ENCODE results near the gene TMEM123. TPM values are rescaled to one million over a fixed set of nuclear protein-coding genes. Genes with fewer than 3 reads are reported as not detected.

TMEM123 gene
- total and polyA plus RNA-seq, 2 of the 13 experiments (the other 11 are each of a cell fraction or from before 2014, with no cell fraction given), result 365 to 2,761 TPM

DNA sequence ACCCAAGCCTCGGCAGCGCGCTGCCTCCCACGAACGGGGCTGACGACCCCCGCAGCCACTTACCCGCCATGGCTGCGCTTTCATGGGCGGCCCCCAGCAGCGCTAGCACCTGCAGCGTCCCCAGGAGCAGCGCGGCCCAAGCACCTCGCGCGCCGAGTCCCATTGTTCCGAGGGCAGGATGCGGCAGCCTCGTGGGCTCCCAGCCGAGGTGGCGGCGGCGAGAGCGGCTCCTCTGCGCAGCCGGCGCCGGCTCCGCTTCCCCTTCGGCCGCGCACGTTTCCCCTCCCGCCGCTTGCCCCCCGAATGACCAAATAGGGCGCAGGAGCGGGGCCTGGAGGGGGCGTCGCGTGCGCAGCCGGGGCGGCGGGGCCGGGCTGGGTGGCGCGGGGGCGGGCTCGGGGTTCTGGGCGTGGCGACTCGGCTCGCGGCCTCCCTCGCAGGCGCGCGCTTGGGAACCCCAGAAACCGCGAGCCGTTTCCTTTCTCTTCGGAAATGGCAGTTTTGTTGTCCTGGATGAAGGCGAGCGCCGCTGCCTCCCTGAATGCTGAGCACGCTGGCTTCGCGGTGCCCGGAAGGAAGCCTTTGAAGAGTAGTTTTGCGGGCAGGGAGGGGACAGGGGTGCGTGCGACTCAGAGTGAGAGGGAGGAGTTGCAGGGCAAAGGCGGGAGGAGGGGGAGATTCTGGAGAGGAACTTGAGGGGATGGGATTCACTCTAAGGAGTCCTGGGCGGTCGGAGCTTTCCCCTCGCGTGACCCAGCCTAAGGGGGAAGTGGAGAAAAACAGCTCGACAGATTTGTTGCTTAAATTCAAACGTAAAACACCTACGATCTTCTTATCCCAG is at the start of gene TMEM123 (continued):
- TF ChIP-seq RFX1 (IDR thresholded peaks at IDR 0.05) (no peak), FOXK1 (CRISPR knock-in tag; IDR thresholded peaks at IDR 0.05; ENCODE audit: borderline replicate concordance, low read depth) (no peak), SIX4 (CRISPR knock-in tag; IDR thresholded peaks at IDR 0.05) (no peak), BHLHE40 (IDR thresholded peaks at IDR 0.05; ENCODE audit: low read length) (peak; percentile 71), NCOA1 (CRISPR knock-in tag; IDR thresholded peaks at IDR 0.05) (no peak), HNRNPH1 (optimal IDR thresholded peaks at IDR 0.05; ENCODE audit: low read depth, low read length) (peak; percentile 79), ZNF205 (CRISPR knock-in tag; IDR thresholded peaks at IDR 0.05) (no peak), ZNF562 (CRISPR knock-in tag; IDR thresholded peaks at IDR 0.05; ENCODE audit: borderline replicate concordance) (no peak), GPN1 (CRISPR knock-in tag; IDR thresholded peaks at IDR 0.05; ENCODE audit: borderline replicate concordance) (no peak), ASH2L (IDR thresholded peaks at IDR 0.05; ENCODE audit: insufficient read length, low read depth, low read length) (peak; percentile 74), SALL2 (CRISPR knock-in tag; IDR thresholded peaks at IDR 0.05) (no peak; the same call in none of the 2 replicates), AGO2 (optimal IDR thresholded peaks at IDR 0.05; ENCODE audit: low read depth, low read length) (peak; percentile 86), FOXC1 (CRISPR knock-in tag; IDR thresholded peaks at IDR 0.05; ENCODE audit: borderline replicate concordance) (no peak; the same call in 1 of the 2 replicates), CBX1 (IDR thresholded peaks at IDR 0.05; ENCODE audit: low read depth) (no peak), SP1 (IDR thresholded peaks at IDR 0.05) (no peak), SP1 (CRISPR knock-in tag; IDR thresholded peaks at IDR 0.05) (0 out of 2 replicates have a peak, but pooled peaks have one; percentile 18), XRCC5 (optimal IDR thresholded peaks at IDR 0.05; ENCODE audit: low read length) (peak; percentile 19), RAD51 (IDR thresholded peaks at IDR 0.05; ENCODE audit: borderline replicate concordance) (no peak), MATR3 (CRISPR knock-in tag; IDR thresholded peaks at IDR 0.05) (no peak), SMC3 (IDR thresholded peaks at IDR 0.05; ENCODE audit: low read length) (no peak), PHB2 (IDR thresholded peaks at IDR 0.05; ENCODE audit: partially characterized antibody) (no peak)
- TF ChIP-seq, protein P1, sequence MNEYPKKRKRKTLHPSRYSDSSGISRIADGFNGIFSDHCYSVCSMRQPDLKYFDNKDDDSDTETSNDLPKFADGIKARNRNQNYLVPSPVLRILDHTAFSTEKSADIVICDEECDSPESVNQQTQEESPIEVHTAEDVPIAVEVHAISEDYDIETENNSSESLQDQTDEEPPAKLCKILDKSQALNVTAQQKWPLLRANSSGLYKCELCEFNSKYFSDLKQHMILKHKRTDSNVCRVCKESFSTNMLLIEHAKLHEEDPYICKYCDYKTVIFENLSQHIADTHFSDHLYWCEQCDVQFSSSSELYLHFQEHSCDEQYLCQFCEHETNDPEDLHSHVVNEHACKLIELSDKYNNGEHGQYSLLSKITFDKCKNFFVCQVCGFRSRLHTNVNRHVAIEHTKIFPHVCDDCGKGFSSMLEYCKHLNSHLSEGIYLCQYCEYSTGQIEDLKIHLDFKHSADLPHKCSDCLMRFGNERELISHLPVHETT (CRISPR knock-in tag; conservative IDR thresholded peaks at IDR 0.05), result peak; percentile 69
- TF ChIP-seq, protein P2, sequence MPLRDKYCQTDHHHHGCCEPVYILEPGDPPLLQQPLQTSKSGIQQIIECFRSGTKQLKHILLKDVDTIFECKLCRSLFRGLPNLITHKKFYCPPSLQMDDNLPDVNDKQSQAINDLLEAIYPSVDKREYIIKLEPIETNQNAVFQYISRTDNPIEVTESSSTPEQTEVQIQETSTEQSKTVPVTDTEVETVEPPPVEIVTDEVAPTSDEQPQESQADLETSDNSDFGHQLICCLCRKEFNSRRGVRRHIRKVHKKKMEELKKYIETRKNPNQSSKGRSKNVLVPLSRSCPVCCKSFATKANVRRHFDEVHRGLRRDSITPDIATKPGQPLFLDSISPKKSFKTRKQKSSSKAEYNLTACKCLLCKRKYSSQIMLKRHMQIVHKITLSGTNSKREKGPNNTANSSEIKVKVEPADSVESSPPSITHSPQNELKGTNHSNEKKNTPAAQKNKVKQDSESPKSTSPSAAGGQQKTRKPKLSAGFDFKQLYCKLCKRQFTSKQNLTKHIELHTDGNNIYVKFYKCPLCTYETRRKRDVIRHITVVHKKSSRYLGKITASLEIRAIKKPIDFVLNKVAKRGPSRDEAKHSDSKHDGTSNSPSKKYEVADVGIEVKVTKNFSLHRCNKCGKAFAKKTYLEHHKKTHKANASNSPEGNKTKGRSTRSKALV (CRISPR knock-in tag; IDR thresholded peaks at IDR 0.05), result no peak
- TF ChIP-seq, protein P3, sequence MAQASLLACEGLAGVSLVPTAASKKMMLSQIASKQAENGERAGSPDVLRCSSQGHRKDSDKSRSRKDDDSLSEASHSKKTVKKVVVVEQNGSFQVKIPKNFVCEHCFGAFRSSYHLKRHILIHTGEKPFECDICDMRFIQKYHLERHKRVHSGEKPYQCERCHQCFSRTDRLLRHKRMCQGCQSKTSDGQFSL (CRISPR knock-in tag; IDR thresholded peaks at IDR 0.05), result no peak
- TF ChIP-seq, protein P4, sequence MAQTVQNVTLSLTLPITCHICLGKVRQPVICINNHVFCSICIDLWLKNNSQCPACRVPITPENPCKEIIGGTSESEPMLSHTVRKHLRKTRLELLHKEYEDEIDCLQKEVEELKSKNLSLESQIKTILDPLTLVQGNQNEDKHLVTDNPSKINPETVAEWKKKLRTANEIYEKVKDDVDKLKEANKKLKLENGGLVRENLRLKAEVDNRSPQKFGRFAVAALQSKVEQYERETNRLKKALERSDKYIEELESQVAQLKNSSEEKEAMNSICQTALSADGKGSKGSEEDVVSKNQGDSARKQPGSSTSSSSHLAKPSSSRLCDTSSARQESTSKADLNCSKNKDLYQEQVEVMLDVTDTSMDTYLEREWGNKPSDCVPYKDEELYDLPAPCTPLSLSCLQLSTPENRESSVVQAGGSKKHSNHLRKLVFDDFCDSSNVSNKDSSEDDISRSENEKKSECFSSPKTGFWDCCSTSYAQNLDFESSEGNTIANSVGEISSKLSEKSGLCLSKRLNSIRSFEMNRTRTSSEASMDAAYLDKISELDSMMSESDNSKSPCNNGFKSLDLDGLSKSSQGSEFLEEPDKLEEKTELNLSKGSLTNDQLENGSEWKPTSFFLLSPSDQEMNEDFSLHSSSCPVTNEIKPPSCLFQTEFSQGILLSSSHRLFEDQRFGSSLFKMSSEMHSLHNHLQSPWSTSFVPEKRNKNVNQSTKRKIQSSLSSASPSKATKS (CRISPR knock-in tag; IDR thresholded peaks at IDR 0.05), result no peak; the same call in 1 of the 2 replicates

Measured in HepG2 (cell line).